HepG2 (cell line): ENCODE measurements around the gene DNMT3A. TPM values are rescaled to one million over a fixed set of nuclear protein-coding genes. Genes with fewer than 3 reads are reported as not detected.
A peak's percentile ranks its signal among the peaks of the same experiment; 100 is the strongest.

Experiments
- ATAC-seq: fragments of 200-7000 bp; cut with Tn5 transposase; 3 replicates; pipeline ENCODE4 v1.9.1; 2020; ENCODE audit warnings: mild to moderate bottlenecking, moderate library complexity
- BruUV-seq: library from RNA; stranded (reverse); fragments of 400-500 nt; replicated peaks from 2 replicates; lab custom pipeline; 2021; lab: Mats Ljungman, UMichigan
- CTCF ChIA-PET: fragments of 300-600 bp; formaldehyde crosslinking; extraction: SDS; loops from one replicate; lab custom pipeline; 2021; ENCODE audit warnings: low total read pairs, inconsistent platforms, low intra/inter-chr PET ratio; lab: Yijun Ruan, JAX
- POLR2A ChIA-PET: fragments of 350-600 bp; sonication (Branson Sonifier 250); formaldehyde crosslinking; loops from one replicate; lab custom pipeline; 2020; ENCODE audit warnings: antibody characterized with exemption, inconsistent platforms; lab: Yijun Ruan, JAX
- DNase-seq: peaks from one replicate; pipeline ENCODE4 v3.0.0-alpha.2; 2015; ENCODE audit warnings: low spot score
- FAIRE-seq: peaks from 3 replicates; lab custom pipeline; 2011; peaks lifted over from hg19 to GRCh38; lab: Jason Lieb, UNC
- H2AFZ ChIP-seq: one replicate; pipeline ENCODE4 v1.6.1; 2011; ENCODE audit warnings: low read length, inconsistent platforms
- H3K27ac ChIP-seq: fragments of 300-600 bp; 3 replicates; pipeline ENCODE4 v1.8.0; 2011; ENCODE audit warnings: mixed run types, mild to moderate bottlenecking, mixed read lengths, low read length, inconsistent platforms; ENCODE audit not compliant: insufficient read depth; ENCODE audit errors: extremely low read length
- H3K27me3 ChIP-seq, 2 experiments: fragments of 200-600 bp in 1 of 2; 2 replicates in 1 of 2; 3 replicates in 1 of 2; pipeline versions ENCODE4 v1.6.0 to v1.8.0; 2011; ENCODE audit warnings: low read length in 2 of 2, mild to moderate bottlenecking in 2 of 2, moderate library complexity in 2 of 2, inconsistent platforms in 1 of 2; ENCODE audit not compliant: insufficient read depth in 2 of 2, control insufficient read depth in 1 of 2
- H3K36me3 ChIP-seq, 2 experiments: fragments of 200-600 bp in 1 of 2; replicated peaks in 1 of 2; 2 replicates in 1 of 2; 3 replicates in 1 of 2; pipeline versions ENCODE4 v1.5.1 to v1.8.0; 2011; ENCODE audit warnings: low read length in 2 of 2, inconsistent platforms in 1 of 2; ENCODE audit not compliant: insufficient read depth in 2 of 2, control insufficient read depth in 1 of 2
- H3K4me1 ChIP-seq: 2 replicates; pipeline ENCODE4 v1.5.1; 2012; ENCODE audit warnings: low read length, inconsistent platforms; ENCODE audit not compliant: insufficient read depth
- H3K4me2 ChIP-seq: 2 replicates; pipeline ENCODE4 v1.6.0; 2011; ENCODE audit warnings: low read depth, low read length, inconsistent platforms
- H3K4me3 ChIP-seq, 3 experiments: fragments of 200-600 bp in 1 of 3; sonication (generic), shearing (Covaris generic) in 1 of 3; replicated peaks in 1 of 3; 2 replicates each; pipeline ENCODE4 v1.5.1; 2011 to 2016; ENCODE audit warnings: low read length in 3 of 3, inconsistent platforms in 2 of 3, low read depth in 2 of 3, mild to moderate bottlenecking in 2 of 3, control low read depth in 1 of 3, mixed read lengths in 1 of 3; ENCODE audit not compliant: insufficient read depth in 1 of 3
- H3K79me2 ChIP-seq: one replicate; pipeline ENCODE4 v1.6.1; 2011; ENCODE audit warnings: low read length, inconsistent platforms; ENCODE audit not compliant: insufficient read depth
- H3K9ac ChIP-seq: 2 replicates; pipeline ENCODE4 v1.6.0; 2011; ENCODE audit warnings: mild to moderate bottlenecking, low read depth, low read length, inconsistent platforms; ENCODE audit not compliant: insufficient read depth
- H3K9me3 ChIP-seq: 2 replicates; pipeline ENCODE4 v1.5.1; 2012; ENCODE audit warnings: mild to moderate bottlenecking, low read length
- H4K20me1 ChIP-seq: 2 replicates; pipeline ENCODE4 v1.6.0; 2011; ENCODE audit warnings: inconsistent platforms, mild to moderate bottlenecking, low read length, moderate library complexity; ENCODE audit not compliant: insufficient read depth
- RAD51 ChIP-seq: fragments of 450-650 bp; IDR thresholded peaks from 2 replicates; pipeline ENCODE4 v1.6.1; 2016; ENCODE audit warnings: borderline replicate concordance
- ZNF205 ChIP-seq: IDR thresholded peaks from 2 replicates; pipeline ENCODE4 v1.6.1; 2018; ENCODE audit warnings: missing biosample characterization, missing genetic modification reagents
- ZNF572 ChIP-seq: sonication (generic); formaldehyde crosslinking; IDR thresholded peaks from 2 replicates; pipeline ENCODE4 v1.5.1; 2020; ENCODE audit warnings: mild to moderate bottlenecking, missing genetic modification reagents
- WGBS: methylation state at CpG from one replicate; pipeline ENCODE4 v1.1.6; 2017; ENCODE audit warnings: low lambda C conversion rate; 5-methylcytosine and 5-hydroxymethylcytosine counted together
- in situ Hi-C: cut with HindIII; loops from 2 replicates; pipeline ENCODE4 v1.10.0; 2017; ENCODE audit warnings: low pct_unique_long_range_greater_than_20kb; ENCODE audit not compliant: extremely low pct_ligation_motif_present
- intact Hi-C: fragments of 100-400 bp; cut with micrococcal nuclease; formaldehyde crosslinking; loops from one replicate; pipeline ENCODE4 v1.10.0; 2022; ENCODE audit not compliant: unreplicated experiment
- polyA plus RNA-seq, 8 experiments: library from polyadenylated mRNA; depleted of rRNA in 3 of 8; stranded (reverse) in 7 of 8; unstranded in 1 of 8; fragments of >200 nt; fragmentation: Illumina TruSeq in 4 of 8; extraction: Trizol in 4 of 8; gene quantifications; 2 replicates each; pipeline versions ENCODE4 v1.2.1 to v1.2.3, GENCODE V29; 2011 to 2016; ENCODE audit warnings: low read depth in 4 of 8, missing spikeins in 1 of 8, mixed read lengths in 1 of 8; ENCODE audit not compliant: insufficient read depth in 1 of 8
- total RNA-seq, 5 experiments: library from RNA; depleted of rRNA; stranded (reverse); fragments of >200 nt; fragmentation: Illumina TruSeq; extraction: Trizol; gene quantifications; 2 replicates each; pipeline ENCODE4 v1.2.3, GENCODE V29; 2016; ENCODE audit warnings: low read depth in 1 of 5
- TF ChIP-seq, protein P1 (sequence below): sonication (generic); formaldehyde crosslinking; IDR thresholded peaks from 2 replicates; pipeline ENCODE4 v1.4.0; 2020; ENCODE audit warnings: missing genetic modification reagents

DNMT3A gene
- total and polyA plus RNA-seq, 2 of the 13 experiments (the other 11 are each of a cell fraction or from before 2014, with no cell fraction given), result 14.7 to 29.1 TPM

GRCh38 chr2:25308599-25308998 is 33.1 kb downstream of the DNMT3A start:
- peak; percentile 28 for FAIRE-seq
- no TSS peak for BruUV-seq

GRCh38 chr2:25307949-25308557 is 33.7 kb downstream of the DNMT3A start:
- intact Hi-C loops, result loop anchor here (2.0 kb wide), 1 partner anchor 69 kb away; no protein-coding TSS in a partner anchor
- WGBS, result 82% methylated on average over 7 of the region's 7 CpGs
- POLR2A ChIA-PET, result no interaction called here
- H3K27ac ChIP-seq, result no peak overlapping the region
- CTCF ChIA-PET, result no interaction called here
- no TSS peak for BruUV-seq
- no peak overlapping the region for H2AFZ ChIP-seq
- no peaks in the 10 kb centered on the region for H3K27me3 ChIP-seq
- H3K4me3 ChIP-seq, result no peak overlapping the region
- no peaks in the 10 kb centered on the region for H3K79me2 ChIP-seq
- no peak for ATAC-seq
- FAIRE-seq, result no peak
- H3K36me3 ChIP-seq, result no peaks in the 10 kb centered on the region
- TF ChIP-seq ZNF572 (CRISPR knock-in tag) (no peak), RAD51 (peak; percentile 11; the same call in 1 of the 2 replicates)
- in situ Hi-C loops, result no loop called here
- peaks cover 18% of the 10 kb centered on the region for H3K4me1 ChIP-seq
- H3K9me3 ChIP-seq, result no peaks in the 10 kb centered on the region
- no peak for DNase-seq
- no peak overlapping the region for H3K9ac ChIP-seq
- H4K20me1 ChIP-seq, result no peaks in the 10 kb centered on the region
- H3K4me2 ChIP-seq, result no peak overlapping the region

More at GRCh38 chr2:25308599-25308998, 33.1 kb downstream of the DNMT3A start:
- Histone ChIP-seq H3K4me1 (peaks cover 18% of the 10 kb centered on the region), H3K36me3 (no peaks in the 10 kb centered on the region), H2AFZ (no peak overlapping the region), H3K27me3 (no peaks in the 10 kb centered on the region), H3K9me3 (no peaks in the 10 kb centered on the region), H4K20me1 (no peaks in the 10 kb centered on the region)
- intact Hi-C loops, result loop anchor here (2.0 kb wide), 1 partner anchor 68 kb away; no protein-coding TSS in a partner anchor
- no peak for DNase-seq
- POLR2A ChIA-PET, result no interaction called here
- WGBS, result 84% methylated on average over 6 of the region's 6 CpGs
- TF ChIP-seq ZNF205 (CRISPR knock-in tag), result no peak
- TF ChIP-seq, protein P1, sequence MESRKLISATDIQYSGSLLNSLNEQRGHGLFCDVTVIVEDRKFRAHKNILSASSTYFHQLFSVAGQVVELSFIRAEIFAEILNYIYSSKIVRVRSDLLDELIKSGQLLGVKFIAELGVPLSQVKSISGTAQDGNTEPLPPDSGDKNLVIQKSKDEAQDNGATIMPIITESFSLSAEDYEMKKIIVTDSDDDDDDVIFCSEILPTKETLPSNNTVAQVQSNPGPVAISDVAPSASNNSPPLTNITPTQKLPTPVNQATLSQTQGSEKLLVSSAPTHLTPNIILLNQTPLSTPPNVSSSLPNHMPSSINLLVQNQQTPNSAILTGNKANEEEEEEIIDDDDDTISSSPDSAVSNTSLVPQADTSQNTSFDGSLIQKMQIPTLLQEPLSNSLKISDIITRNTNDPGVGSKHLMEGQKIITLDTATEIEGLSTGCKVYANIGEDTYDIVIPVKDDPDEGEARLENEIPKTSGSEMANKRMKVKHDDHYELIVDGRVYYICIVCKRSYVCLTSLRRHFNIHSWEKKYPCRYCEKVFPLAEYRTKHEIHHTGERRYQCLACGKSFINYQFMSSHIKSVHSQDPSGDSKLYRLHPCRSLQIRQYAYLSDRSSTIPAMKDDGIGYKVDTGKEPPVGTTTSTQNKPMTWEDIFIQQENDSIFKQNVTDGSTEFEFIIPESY (CRISPR knock-in tag), result peak; percentile 90
- TF ChIP-seq, all 625 proteins: peak for 1
- Histone ChIP-seq H3K4me3 (no peak overlapping the region), H3K9ac (no peak overlapping the region), H3K27ac (no peak overlapping the region), H3K79me2 (no peaks in the 10 kb centered on the region), H3K4me2 (no peak overlapping the region)
- CTCF ChIA-PET, result interaction anchor here (0.8 to 1.4 kb wide), 4 partner anchors 34 to 259 kb away, joined by 3 to 8 read pairs (median 6); no protein-coding TSS in a partner anchor
- in situ Hi-C loops, result no loop called here
- ATAC-seq, result no peak
